Thyroid gland (tissue), 4 donors: ENCODE measurements around the gene TMEM116.

Source experiments
- POLR2A ChIP-seq, 2 donors: fragments of 450-650 bp; IDR thresholded peaks; one replicate each; pipeline ENCODE4 v1.6.1; 2017; ENCODE audit warnings: antibody characterized with exemption in 2 of 2, mild to moderate bottlenecking in 2 of 2, moderate library complexity in 1 of 2
- TF ChIP-seq, protein P1 (sequence below), 6 experiments: fragments of 200-600 bp in 3 of 6; fragments of 450-650 bp in 3 of 6; sonication (generic) in 3 of 6; IDR thresholded peaks; one replicate each; pipeline ENCODE4 v1.5.1; 2016 to 2019; ENCODE audit warnings: antibody characterized with exemption in 6 of 6, mild to moderate bottlenecking in 2 of 6, inconsistent platforms in 1 of 6, moderate library complexity in 1 of 6

DNA sequence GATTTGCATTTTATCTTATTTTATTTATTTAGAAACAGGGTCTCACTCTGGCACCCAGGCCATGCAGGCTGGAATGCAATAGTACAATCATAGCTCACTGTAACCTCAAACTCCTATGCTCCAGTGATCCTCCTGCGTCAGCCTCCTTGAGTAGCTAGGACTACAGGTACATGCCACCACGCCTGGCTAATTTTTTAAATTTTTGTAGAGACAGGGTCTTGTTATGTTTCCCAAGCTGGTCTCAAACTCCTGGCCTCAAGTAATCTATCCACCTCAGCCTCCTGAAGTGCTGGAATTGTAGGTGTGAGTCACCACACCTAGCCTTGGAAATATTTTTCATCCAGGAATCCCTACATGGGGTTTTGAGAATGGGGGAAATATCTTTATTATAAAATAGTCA is 86.3 kb downstream of the TMEM116 start:
- TF ChIP-seq, protein P1, sequence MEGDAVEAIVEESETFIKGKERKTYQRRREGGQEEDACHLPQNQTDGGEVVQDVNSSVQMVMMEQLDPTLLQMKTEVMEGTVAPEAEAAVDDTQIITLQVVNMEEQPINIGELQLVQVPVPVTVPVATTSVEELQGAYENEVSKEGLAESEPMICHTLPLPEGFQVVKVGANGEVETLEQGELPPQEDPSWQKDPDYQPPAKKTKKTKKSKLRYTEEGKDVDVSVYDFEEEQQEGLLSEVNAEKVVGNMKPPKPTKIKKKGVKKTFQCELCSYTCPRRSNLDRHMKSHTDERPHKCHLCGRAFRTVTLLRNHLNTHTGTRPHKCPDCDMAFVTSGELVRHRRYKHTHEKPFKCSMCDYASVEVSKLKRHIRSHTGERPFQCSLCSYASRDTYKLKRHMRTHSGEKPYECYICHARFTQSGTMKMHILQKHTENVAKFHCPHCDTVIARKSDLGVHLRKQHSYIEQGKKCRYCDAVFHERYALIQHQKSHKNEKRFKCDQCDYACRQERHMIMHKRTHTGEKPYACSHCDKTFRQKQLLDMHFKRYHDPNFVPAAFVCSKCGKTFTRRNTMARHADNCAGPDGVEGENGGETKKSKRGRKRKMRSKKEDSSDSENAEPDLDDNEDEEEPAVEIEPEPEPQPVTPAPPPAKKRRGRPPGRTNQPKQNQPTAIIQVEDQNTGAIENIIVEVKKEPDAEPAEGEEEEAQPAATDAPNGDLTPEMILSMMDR (IDR thresholded peaks at IDR 0.05) = no peak
- no peak for TF ChIP-seq POLR2A (IDR thresholded peaks at IDR 0.05)
